GM12892 (cell line): ENCODE measurements around the gene CAVIN2.

Source experiments
- POLR2A ChIP-seq: IDR thresholded peaks from 2 replicates; pipeline ENCODE4 v1.6.1; 2011; ENCODE audit warnings: low read depth, low read length, control low read depth
- POLR2AphosphoS5 ChIP-seq: IDR thresholded peaks from 2 replicates; pipeline ENCODE4 v1.6.1; 2011; ENCODE audit warnings: low read depth, low read length, control low read depth

GRCh38 chr2:191869178-191869577 lies 22.3 kb upstream of the CAVIN2 start:
- TF ChIP-seq POLR2A (no peak), POLR2AphosphoS5 (no peak)
